SK-MEL-5 (cell line): ENCODE measurements around the gene PWWP2B. TPM values are rescaled to one million over a fixed set of nuclear protein-coding genes. Genes with fewer than 3 reads are reported as not detected.

Experiments
- DNase-seq: peaks from one replicate; pipeline ENCODE4 v3.0.0-alpha.2; 2016; ENCODE audit warnings: low read depth, low spot score
- in situ Hi-C: cut with HindIII; loops from 2 replicates; pipeline ENCODE4 v1.10.0; 2016; ENCODE audit warnings: low sequenced_read_pairs, high pct_unique_total_duplicates, low pct_unique_long_range_greater_than_20kb
- total RNA-seq: library from RNA; depleted of rRNA; stranded (reverse); fragments of >200 nt; shearing (Covaris generic); gene quantifications from 2 replicates; pipeline ENCODE4 v1.2.3, GENCODE V29; 2014

The PWWP2B gene
- total RNA-seq, 1 experiment from 2014 or later, result 6.4 TPM

- DNase-seq, result no peak
- in situ Hi-C loops, result no loop called here
Measured at GRCh38 chr10:132399117-132400035, 2.4 kb downstream of the PWWP2B start.

- in situ Hi-C loops, result no loop called here
Measured at GRCh38 chr10:132400041-132400546, 3.1 kb downstream of the PWWP2B start.

GRCh38 chr10:132400547-132401151 lies 3.6 kb downstream of the PWWP2B start:
- in situ Hi-C loops, result no loop called here
- no peak for DNase-seq

More at GRCh38 chr10:132400041-132400546, 3.1 kb downstream of the PWWP2B start:
- DNase-seq, result no peak

GRCh38 chr10:132401401-132402118 lies 4.6 kb downstream of the PWWP2B start:
- DNase-seq, result no peak

GRCh38 chr10:132402781-132403241 lies 5.8 kb downstream of the PWWP2B start:
- in situ Hi-C loops, result no loop called here
- DNase-seq, result no peak

More at GRCh38 chr10:132401401-132402118, 4.6 kb downstream of the PWWP2B start:
- in situ Hi-C loops, result no loop called here

- in situ Hi-C loops, result no loop called here
- DNase-seq, result no peak
Measured at GRCh38 chr10:132403511-132404168, 6.6 kb downstream of the PWWP2B start.

GRCh38 chr10:132404169-132404880 lies 7.3 kb downstream of the PWWP2B start:
- in situ Hi-C loops, result no loop called here
- no peak for DNase-seq

- in situ Hi-C loops, result no loop called here
- no peak for DNase-seq
Measured at GRCh38 chr10:132404911-132405462, 8.0 kb downstream of the PWWP2B start.

- DNase-seq, result no peak
- in situ Hi-C loops, result no loop called here
Measured at GRCh38 chr10:132405463-132405991, 8.5 kb downstream of the PWWP2B start.

GRCh38 chr10:132406181-132406580 lies 9.2 kb downstream of the PWWP2B start:
- DNase-seq, result no peak
- in situ Hi-C loops, result no loop called here

GRCh38 chr10:132406750-132407149 lies 9.8 kb downstream of the PWWP2B start:
- DNase-seq, result no peak
- in situ Hi-C loops, result no loop called here

GRCh38 chr10:132407243-132407746 lies 10.3 kb downstream of the PWWP2B start:
- DNase-seq, result no peak
- in situ Hi-C loops, result no loop called here

GRCh38 chr10:132407846-132408278 lies 10.9 kb downstream of the PWWP2B start:
- DNase-seq, result no peak
- in situ Hi-C loops, result no loop called here

GRCh38 chr10:132408367-132408781 lies 11.4 kb downstream of the PWWP2B start:
- in situ Hi-C loops, result no loop called here
- DNase-seq, result no peak

GRCh38 chr10:132408823-132409666 lies 12.0 kb downstream of the PWWP2B start:
- DNase-seq, result no peak
- in situ Hi-C loops, result no loop called here
